Measurements from ENCODE around the gene HBP1. TPM values are rescaled to one million over a fixed set of nuclear protein-coding genes. Genes with fewer than 3 reads are reported as not detected.

The HBP1 gene
- total RNA-seq, 4 donors from 2014 or later: 59.5 to 170 (median 88.3) TPM

- Histone ChIP-seq H3K36me3 (no peaks in the 10 kb centered on the region), H3K9me3 (no peaks in the 10 kb centered on the region), H3K4me1 (peaks cover 4 to 55% (median 29%) of the 10 kb centered on the region in 4 donors), H3K27ac (no peak overlapping the region), H3K4me3 (no peak overlapping the region), H3K27me3 (no peaks in the 10 kb centered on the region)
- WGBS, 2 donors (ENCODE audit: low coverage in 1 of 2): 63 to 71% methylated on average over 4 of the region's 4 CpGs
- intact Hi-C loops (cut with DNase I; ENCODE audit: low total_unique reads) (no loop called here), in situ Hi-C loops (cut with MboI; ENCODE audit: low pct_ligation_motif_present in 1 of 4, low pct_unique_long_range_greater_than_20kb in 1 of 4, low sequenced_read_pairs in 3 of 4) (no loop called here)
- TF ChIP-seq, protein P1, sequence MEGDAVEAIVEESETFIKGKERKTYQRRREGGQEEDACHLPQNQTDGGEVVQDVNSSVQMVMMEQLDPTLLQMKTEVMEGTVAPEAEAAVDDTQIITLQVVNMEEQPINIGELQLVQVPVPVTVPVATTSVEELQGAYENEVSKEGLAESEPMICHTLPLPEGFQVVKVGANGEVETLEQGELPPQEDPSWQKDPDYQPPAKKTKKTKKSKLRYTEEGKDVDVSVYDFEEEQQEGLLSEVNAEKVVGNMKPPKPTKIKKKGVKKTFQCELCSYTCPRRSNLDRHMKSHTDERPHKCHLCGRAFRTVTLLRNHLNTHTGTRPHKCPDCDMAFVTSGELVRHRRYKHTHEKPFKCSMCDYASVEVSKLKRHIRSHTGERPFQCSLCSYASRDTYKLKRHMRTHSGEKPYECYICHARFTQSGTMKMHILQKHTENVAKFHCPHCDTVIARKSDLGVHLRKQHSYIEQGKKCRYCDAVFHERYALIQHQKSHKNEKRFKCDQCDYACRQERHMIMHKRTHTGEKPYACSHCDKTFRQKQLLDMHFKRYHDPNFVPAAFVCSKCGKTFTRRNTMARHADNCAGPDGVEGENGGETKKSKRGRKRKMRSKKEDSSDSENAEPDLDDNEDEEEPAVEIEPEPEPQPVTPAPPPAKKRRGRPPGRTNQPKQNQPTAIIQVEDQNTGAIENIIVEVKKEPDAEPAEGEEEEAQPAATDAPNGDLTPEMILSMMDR (IDR thresholded peaks at IDR 0.05): no peak
- no peak for TF ChIP-seq EP300 (IDR thresholded peaks at IDR 0.05; ENCODE audit: low read depth)
- no peak for TF ChIP-seq POLR2AphosphoS5 (IDR thresholded peaks at IDR 0.05)
- TF ChIP-seq POLR2A (IDR thresholded peaks at IDR 0.05): no peak
- DNase-seq: no peak
Observed at GRCh38 chr7:107172276-107173032, 3.7 kb downstream of the HBP1 start.

DNA sequence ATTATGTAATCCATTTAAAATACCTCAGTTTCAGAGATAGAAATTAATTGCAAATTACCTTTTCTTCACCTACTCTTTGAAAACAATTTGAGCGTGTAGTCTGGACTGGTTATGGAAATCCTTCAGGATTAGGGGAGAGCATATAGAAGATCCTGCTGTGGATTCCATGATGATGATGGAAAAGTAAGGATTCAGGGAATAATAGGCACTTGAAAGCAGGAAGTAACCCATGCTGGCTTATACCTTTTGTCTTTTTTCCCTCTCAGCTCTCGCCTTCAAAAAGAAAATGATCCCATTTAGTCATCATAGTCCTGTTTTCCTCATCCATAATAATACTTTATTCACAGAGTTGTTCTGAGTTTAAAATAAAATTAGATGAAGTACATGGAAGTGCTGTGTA, 4.4 kb downstream of the HBP1 start:
- Histone ChIP-seq H3K36me3 (no peaks in the 10 kb centered on the region), H3K9me3 (no peaks in the 10 kb centered on the region), H3K27ac (no peak overlapping the region), H3K27me3 (no peaks in the 10 kb centered on the region), H3K4me1 (peaks cover 4 to 61% (median 29%) of the 10 kb centered on the region in 4 donors), H3K4me3 (no peak overlapping the region)
- intact Hi-C loops (cut with DNase I; ENCODE audit: low total_unique reads) (no loop called here), in situ Hi-C loops (cut with MboI; ENCODE audit: low pct_ligation_motif_present in 1 of 4, low pct_unique_long_range_greater_than_20kb in 1 of 4, low sequenced_read_pairs in 3 of 4) (no loop called here)
- TF ChIP-seq, protein P1 (IDR thresholded peaks at IDR 0.05): no peak
- no peak for TF ChIP-seq POLR2AphosphoS5 (IDR thresholded peaks at IDR 0.05)
- no peak for TF ChIP-seq EP300 (IDR thresholded peaks at IDR 0.05; ENCODE audit: low read depth)
- TF ChIP-seq POLR2A (IDR thresholded peaks at IDR 0.05): no peak
- DNase-seq: no peak
- WGBS, 2 donors (ENCODE audit: low coverage in 1 of 2): 93 to 95% methylated on average over 2 of the region's 2 CpGs

DNA sequence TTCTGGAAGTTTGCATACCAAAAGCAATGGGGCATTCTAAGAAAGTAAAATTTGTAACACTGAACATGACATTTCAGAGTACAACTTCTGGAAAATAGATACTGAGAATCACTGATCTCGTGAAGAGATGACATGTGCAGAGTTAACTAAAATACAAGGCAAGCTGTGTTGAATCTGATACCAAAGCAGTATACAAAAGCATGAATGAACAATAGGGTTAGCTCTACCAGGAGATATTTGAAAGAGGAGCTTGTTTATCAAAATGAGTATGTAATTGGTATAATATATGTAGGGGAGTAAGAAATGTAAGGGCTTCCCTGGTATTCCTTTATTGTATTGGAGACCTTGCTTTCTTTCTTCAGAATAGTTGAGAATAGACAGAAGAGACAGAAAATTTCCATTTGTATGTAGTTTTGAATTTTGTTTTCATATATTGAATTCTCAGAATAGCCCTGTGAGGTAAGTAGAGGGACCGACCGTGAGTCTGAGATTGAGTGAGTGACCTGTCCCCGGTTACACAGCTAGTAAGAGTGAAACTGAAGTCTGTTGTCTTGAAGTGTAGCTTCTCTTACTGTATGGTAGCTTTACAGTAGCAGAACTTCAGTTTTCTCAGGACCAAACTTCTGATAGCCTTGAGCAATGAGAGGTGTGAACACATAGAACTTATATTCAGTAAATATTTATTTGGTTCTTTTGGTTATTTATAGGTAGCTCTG, 5.0 kb downstream of the HBP1 start:
- H3K27me3 ChIP-seq: no peaks in the 10 kb centered on the region
- TF ChIP-seq POLR2A (IDR thresholded peaks at IDR 0.05): no peak
- TF ChIP-seq EP300 (IDR thresholded peaks at IDR 0.05; ENCODE audit: low read depth): no peak
- TF ChIP-seq POLR2AphosphoS5 (IDR thresholded peaks at IDR 0.05): no peak
- TF ChIP-seq, protein P1 (IDR thresholded peaks at IDR 0.05): no peak
- no peaks in the 10 kb centered on the region for H3K9me3 ChIP-seq
- H3K36me3 ChIP-seq: no peaks in the 10 kb centered on the region
- 41 to 54% methylated on average over 4 of the region's 4 CpGs for WGBS, 2 donors (ENCODE audit: low coverage in 1 of 2)
- intact Hi-C loops (cut with DNase I; ENCODE audit: low total_unique reads): no loop called here
- peaks cover 4 to 67% (median 31%) of the 10 kb centered on the region in 4 donors for H3K4me1 ChIP-seq
- no peak overlapping the region for H3K27ac ChIP-seq
- DNase-seq: no peak
- H3K4me3 ChIP-seq: no peak overlapping the region
- in situ Hi-C loops (cut with MboI; ENCODE audit: low pct_ligation_motif_present in 1 of 4, low pct_unique_long_range_greater_than_20kb in 1 of 4, low sequenced_read_pairs in 3 of 4): no loop called here
